GM23338 (cell line): ENCODE results near the gene BPTF. TPM values are rescaled to one million over a fixed set of nuclear protein-coding genes. Genes with fewer than 3 reads are reported as not detected.

ENCODE experiments used
- ATAC-seq: fragments of 200-7000 bp; cut with Tn5 transposase; 3 replicates; pipeline ENCODE4 v1.9.1; 2020
- DNase-seq: peaks from one replicate; pipeline ENCODE4 v3.0.0-alpha.2; 2015; ENCODE audit warnings: low spot score
- H2AFZ ChIP-seq: fragments of 200-600 bp; sonication (generic); 2 replicates; pipeline ENCODE4 v1.8.0; 2016; ENCODE audit warnings: antibody characterized with exemption, mild to moderate bottlenecking, moderate library complexity
- H3F3A ChIP-seq: fragments of 200-600 bp; sonication (generic); replicated peaks from 2 replicates; pipeline ENCODE4 v1.8.0; 2017; ENCODE audit warnings: antibody characterized with exemption, mixed run types, low read depth
- H3K27ac ChIP-seq: fragments of 200-600 bp; sonication (generic); 2 replicates; pipeline ENCODE4 v1.6.1; 2016; ENCODE audit warnings: low read depth
- H3K27me3 ChIP-seq: fragments of 200-600 bp; sonication (generic); 2 replicates; pipeline ENCODE4 v1.8.0; 2016; ENCODE audit warnings: mild to moderate bottlenecking, mixed run types, moderate library complexity; ENCODE audit not compliant: insufficient read depth
- H3K36me3 ChIP-seq: fragments of 200-600 bp; sonication (generic); 2 replicates; pipeline ENCODE4 v1.8.0; 2016; ENCODE audit warnings: mild to moderate bottlenecking; ENCODE audit not compliant: insufficient read depth
- H3K4me1 ChIP-seq: fragments of 200-600 bp; sonication (generic); 2 replicates; pipeline ENCODE4 v1.8.0; 2016; ENCODE audit warnings: mild to moderate bottlenecking, moderate library complexity; ENCODE audit not compliant: insufficient read depth
- H3K4me2 ChIP-seq: fragments of 200-600 bp; sonication (generic); 2 replicates; pipeline ENCODE4 v1.7.1; 2017; ENCODE audit warnings: mixed run types
- H3K4me3 ChIP-seq: fragments of 200-600 bp; sonication (generic); 2 replicates; pipeline ENCODE4 v1.6.1; 2016; ENCODE audit warnings: mixed run types
- H3K79me2 ChIP-seq: fragments of 200-600 bp; sonication (generic); replicated peaks from 2 replicates; pipeline ENCODE4 v1.8.0; 2017; ENCODE audit warnings: mild to moderate bottlenecking; ENCODE audit not compliant: insufficient read depth
- H3K9me2 ChIP-seq: fragments of 200-600 bp; sonication (generic); 2 replicates; pipeline ENCODE4 v1.8.0; 2017; ENCODE audit not compliant: insufficient read depth
- H4K20me1 ChIP-seq: fragments of 200-600 bp; sonication (generic); replicated peaks from 2 replicates; pipeline ENCODE4 v1.8.0; 2017; ENCODE audit warnings: mild to moderate bottlenecking; ENCODE audit not compliant: insufficient read depth
- H3K27ac Mint-ChIP-seq: 2 replicates; pipeline ENCODE4 v1.8.0; 2020; ENCODE audit warnings: inconsistent platforms, mild to moderate bottlenecking, moderate library complexity, mixed read lengths
- H3K27me3 Mint-ChIP-seq: 3 replicates; pipeline ENCODE4 v1.8.0; 2022; ENCODE audit warnings: low read depth, mild to moderate bottlenecking, moderate library complexity, mixed read lengths, inconsistent platforms; ENCODE audit not compliant: insufficient read depth, poor library complexity
- H3K36me3 Mint-ChIP-seq: 3 replicates; pipeline ENCODE4 v1.8.0; 2021; ENCODE audit warnings: low read depth, mild to moderate bottlenecking, inconsistent platforms, moderate library complexity, mixed read lengths
- H3K4me1 Mint-ChIP-seq: 3 replicates; pipeline ENCODE4 v1.8.0; 2020; ENCODE audit warnings: mild to moderate bottlenecking, inconsistent platforms, mixed read lengths
- H3K4me3 Mint-ChIP-seq: 3 replicates; pipeline ENCODE4 v1.8.0; 2021; ENCODE audit warnings: moderate library complexity, mild to moderate bottlenecking, inconsistent platforms, mixed read lengths
- H3K9me3 Mint-ChIP-seq: 3 replicates; pipeline ENCODE4 v1.8.0; 2020; ENCODE audit warnings: moderate library complexity, mild to moderate bottlenecking, inconsistent platforms, mixed read lengths
- CREB1 ChIP-seq: fragments of 250-450 bp; sonication (Bioruptor Pico); IDR thresholded peaks from 2 replicates; pipeline ENCODE4 v1.5.0; 2020; ENCODE audit warnings: low read depth, mild to moderate bottlenecking, moderate library complexity
- CTCF ChIP-seq, 2 experiments: fragments of 200-600 bp in 1 of 2; sonication (generic) in 1 of 2; conservative IDR thresholded peaks; 2 replicates each; pipeline versions ENCODE4 v1.5.1 to v1.6.1; 2016 to 2017; ENCODE audit warnings: antibody characterized with exemption in 2 of 2, low read depth in 2 of 2, mild to moderate bottlenecking in 2 of 2, moderate library complexity in 1 of 2
- ETS1 ChIP-seq: IDR thresholded peaks from 2 replicates; pipeline ENCODE4 v1.6.1; 2016; ENCODE audit warnings: antibody characterized with exemption
- EZH2 ChIP-seq: fragments of 200-600 bp; sonication (generic); IDR thresholded peaks from one replicate; pipeline ENCODE4 v1.8.0; 2017; ENCODE audit warnings: antibody characterized with exemption, mild to moderate bottlenecking, low read depth; ENCODE audit not compliant: unreplicated experiment
- EZH2phosphoT487 ChIP-seq: fragments of 200-600 bp; sonication (generic); IDR thresholded peaks from one replicate; pipeline ENCODE4 v1.8.1; 2018; ENCODE audit warnings: antibody characterized with exemption; ENCODE audit not compliant: unreplicated experiment
- JUNB ChIP-seq: IDR thresholded peaks from one replicate; pipeline ENCODE4 v1.6.1; 2016; ENCODE audit warnings: antibody characterized with exemption; ENCODE audit not compliant: unreplicated experiment
- POLR2AphosphoS5 ChIP-seq: IDR thresholded peaks from 2 replicates; pipeline ENCODE4 v1.6.1; 2016; ENCODE audit warnings: antibody characterized with exemption, low read depth
- REST ChIP-seq: IDR thresholded peaks from one replicate; pipeline ENCODE4 v1.6.1; 2018; ENCODE audit warnings: antibody characterized with exemption; ENCODE audit not compliant: unreplicated experiment
- STAT1 ChIP-seq: IDR thresholded peaks from one replicate; pipeline ENCODE4 v1.6.1; 2016; ENCODE audit warnings: antibody characterized with exemption; ENCODE audit not compliant: unreplicated experiment
- ZNF114 ChIP-seq: fragments of 250-450 bp; sonication (Bioruptor Pico); IDR thresholded peaks from 2 replicates; pipeline ENCODE4 v1.5.0; 2020; ENCODE audit warnings: mild to moderate bottlenecking, moderate library complexity
- ZNF331 ChIP-seq: fragments of 250-450 bp; sonication (Bioruptor Pico); IDR thresholded peaks from 2 replicates; pipeline ENCODE4 v1.5.0; 2020; ENCODE audit warnings: low read depth, mild to moderate bottlenecking, moderate library complexity
- ZNF462 ChIP-seq: fragments of 250-450 bp; sonication (Bioruptor Pico); IDR thresholded peaks from 2 replicates; pipeline ENCODE4 v1.5.0; 2020; ENCODE audit warnings: mild to moderate bottlenecking, moderate library complexity
- polyA plus RNA-seq: library from polyadenylated mRNA; unstranded; fragments of >200 nt; fragmentation: Nextera tagmentation; extraction: Ambion mirVana; gene quantifications from 2 replicates; pipeline ENCODE4 v1.2.1, GENCODE V29; 2016
- total RNA-seq: library from RNA; depleted of rRNA; stranded (reverse); fragments of >200 nt; shearing (Covaris generic); gene quantifications from 2 replicates; pipeline ENCODE4 v1.2.3, GENCODE V29; 2014

Gene BPTF
- total and polyA plus RNA-seq, 2 experiments from 2014 or later = 161 to 179 TPM

GRCh38 chr17:67879662-67880061 is 54.4 kb downstream of the BPTF start:
- H3K4me2 ChIP-seq = no peak overlapping the region
- peaks cover 45% of the 10 kb centered on the region for H4K20me1 ChIP-seq
- peaks cover 17% of the 10 kb centered on the region for H3F3A ChIP-seq
- H3K9me2 ChIP-seq = no peaks in the 10 kb centered on the region
- peak; percentile 88 for ATAC-seq
- Mint-ChIP-seq H3K4me1 (peaks cover 15% of the 10 kb centered on the region; the same call in 2 of the 3 replicates), H3K9me3 (no peaks in the 10 kb centered on the region), H3K27me3 (peaks cover 7% of the 10 kb centered on the region), H3K4me3 (no peak overlapping the region), H3K36me3 (peaks cover 47% of the 10 kb centered on the region), H3K27ac (no peak overlapping the region; the same call in 1 of the 2 replicates)
- H2AFZ ChIP-seq = no peak overlapping the region
- DNase-seq = peak; percentile 48
- H3K79me2 ChIP-seq = peaks cover 90% of the 10 kb centered on the region
- H3K4me1 ChIP-seq = peaks cover 5% of the 10 kb centered on the region; the same call in 1 of the 2 replicates
- TF ChIP-seq STAT1 = no peak
- TF ChIP-seq CREB1 (CRISPR knock-in tag) = no peak
- TF ChIP-seq ZNF114 = no peak
- no peak for TF ChIP-seq EZH2phosphoT487
- no peak for TF ChIP-seq ZNF331 (CRISPR knock-in tag)
- no peak for TF ChIP-seq ETS1
- no peak for TF ChIP-seq REST
- no peak for TF ChIP-seq CTCF (conservative IDR thresholded peaks at IDR 0.05; ENCODE audit: low read depth in 2 of 2)
- no peak for TF ChIP-seq POLR2AphosphoS5
- no peak for TF ChIP-seq EZH2
- no peak for TF ChIP-seq ZNF462 (CRISPR knock-in tag)
- TF ChIP-seq JUNB = no peak
- peaks cover 8% of the 10 kb centered on the region; the same call in 1 of the 2 replicates for H3K36me3 ChIP-seq
- H3K4me3 ChIP-seq = no peak overlapping the region
- H3K27me3 ChIP-seq = no peaks in the 10 kb centered on the region
- peak overlapping the region; percentile 7; the same call in 1 of the 2 replicates for H3K27ac ChIP-seq
